Neuron (in vitro differentiated cells): ENCODE results near the gene GDPD3.

Experiments used
- H2AFZ ChIP-seq: one replicate; pipeline ENCODE4 v1.6.1; 2013; ENCODE audit warnings: low read depth, mild to moderate bottlenecking, inconsistent platforms, low read length, moderate library complexity
- H3K27me3 ChIP-seq: one replicate; pipeline ENCODE4 v1.6.1; 2013; ENCODE audit warnings: low read length; ENCODE audit not compliant: insufficient read depth
- H3K36me3 ChIP-seq: one replicate; pipeline ENCODE4 v1.6.1; 2013; ENCODE audit warnings: low read length; ENCODE audit not compliant: insufficient read depth
- H3K4me1 ChIP-seq: one replicate; pipeline ENCODE4 v1.6.1; 2013; ENCODE audit warnings: low read length; ENCODE audit not compliant: insufficient read depth
- H3K4me3 ChIP-seq: 2 replicates; pipeline ENCODE4 v1.5.1; 2013; ENCODE audit warnings: mild to moderate bottlenecking, low read length, moderate library complexity
- H3K9me3 ChIP-seq: one replicate; pipeline ENCODE4 v1.6.1; 2013; ENCODE audit warnings: low read length

The GDPD3 gene

GRCh38 chr16:30070490-30070889 is 42.8 kb downstream of the GDPD3 start:
- peaks cover 13% of the 10 kb centered on the region for H3K4me1 ChIP-seq
- H3K9me3 ChIP-seq = no peaks in the 10 kb centered on the region
- H3K4me3 ChIP-seq = no peak overlapping the region
- no peaks in the 10 kb centered on the region for H3K27me3 ChIP-seq
- peaks cover 45% of the 10 kb centered on the region for H3K36me3 ChIP-seq
- H2AFZ ChIP-seq = no peak overlapping the region

- no peak overlapping the region for H3K4me3 ChIP-seq
- H2AFZ ChIP-seq = no peak overlapping the region
- H3K36me3 ChIP-seq = peaks cover 45% of the 10 kb centered on the region
- H3K27me3 ChIP-seq = no peaks in the 10 kb centered on the region
- H3K9me3 ChIP-seq = no peaks in the 10 kb centered on the region
- peaks cover 11% of the 10 kb centered on the region for H3K4me1 ChIP-seq
Measured at GRCh38 chr16:30069611-30070462, 43.5 kb downstream of the GDPD3 start.

GRCh38 chr16:30068750-30069610 is 44.4 kb downstream of the GDPD3 start:
- Histone ChIP-seq H3K4me1 (peaks cover 18% of the 10 kb centered on the region), H2AFZ (no peak overlapping the region), H3K36me3 (peaks cover 45% of the 10 kb centered on the region), H3K4me3 (no peak overlapping the region), H3K27me3 (no peaks in the 10 kb centered on the region), H3K9me3 (no peaks in the 10 kb centered on the region)

- no peak overlapping the region for H3K4me3 ChIP-seq
- H3K36me3 ChIP-seq = peaks cover 45% of the 10 kb centered on the region
- H2AFZ ChIP-seq = no peak overlapping the region
- H3K4me1 ChIP-seq = peaks cover 24% of the 10 kb centered on the region
- H3K9me3 ChIP-seq = no peaks in the 10 kb centered on the region
- no peaks in the 10 kb centered on the region for H3K27me3 ChIP-seq
Measured at GRCh38 chr16:30068333-30068732, 45.0 kb downstream of the GDPD3 start.

- peaks cover 45% of the 10 kb centered on the region for H3K36me3 ChIP-seq
- no peak overlapping the region for H2AFZ ChIP-seq
- no peaks in the 10 kb centered on the region for H3K27me3 ChIP-seq
- no peaks in the 10 kb centered on the region for H3K9me3 ChIP-seq
- H3K4me1 ChIP-seq = peaks cover 24% of the 10 kb centered on the region
- no peak overlapping the region for H3K4me3 ChIP-seq
Measured at GRCh38 chr16:30067584-30067916, 45.8 kb downstream of the GDPD3 start.

GRCh38 chr16:30066761-30067583 is 46.4 kb downstream of the GDPD3 start:
- no peaks in the 10 kb centered on the region for H3K9me3 ChIP-seq
- H2AFZ ChIP-seq = no peak overlapping the region
- peak overlapping the region; percentile 80 for H3K4me3 ChIP-seq
- peaks cover 24% of the 10 kb centered on the region for H3K4me1 ChIP-seq
- peaks cover 41% of the 10 kb centered on the region for H3K36me3 ChIP-seq
- no peaks in the 10 kb centered on the region for H3K27me3 ChIP-seq

- no peaks in the 10 kb centered on the region for H3K27me3 ChIP-seq
- H3K4me1 ChIP-seq = peaks cover 25% of the 10 kb centered on the region
- H3K36me3 ChIP-seq = peaks cover 36% of the 10 kb centered on the region
- peak overlapping the region; percentile 80 for H3K4me3 ChIP-seq
- H2AFZ ChIP-seq = peak overlapping the region; percentile 6
- no peaks in the 10 kb centered on the region for H3K9me3 ChIP-seq
Measured at GRCh38 chr16:30065943-30066760, 47.2 kb downstream of the GDPD3 start.

GRCh38 chr16:30065102-30065942 is 48.0 kb downstream of the GDPD3 start, which contains the start of gene ALDOA:
ALDOA (plus strand) TSS chr16:30065760; CDS start chr16:30066898, 1,138 bp downstream.
- peaks cover 33% of the 10 kb centered on the region for H3K36me3 ChIP-seq
- no peaks in the 10 kb centered on the region for H3K27me3 ChIP-seq
- H2AFZ ChIP-seq = peak within 1 kb of the TSS; percentile 65
- H3K4me1 ChIP-seq = peaks cover 30% of the 10 kb centered on the region
- peak within 1 kb of the TSS; percentile 80 for H3K4me3 ChIP-seq
- no peaks in the 10 kb centered on the region for H3K9me3 ChIP-seq

GRCh38 chr16:30064729-30065101 is 48.6 kb downstream of the GDPD3 start:
- peak overlapping the region; percentile 65 for H2AFZ ChIP-seq
- H3K4me3 ChIP-seq = peak overlapping the region; percentile 80
- H3K27me3 ChIP-seq = no peaks in the 10 kb centered on the region
- no peaks in the 10 kb centered on the region for H3K9me3 ChIP-seq
- peaks cover 33% of the 10 kb centered on the region for H3K36me3 ChIP-seq
- H3K4me1 ChIP-seq = peaks cover 30% of the 10 kb centered on the region

- Histone ChIP-seq H3K4me3 (peak overlapping the region; percentile 80), H3K4me1 (peaks cover 30% of the 10 kb centered on the region)
Measured at GRCh38 chr16:30063893-30064728, 49.2 kb downstream of the GDPD3 start.

More at GRCh38 chr16:30063893-30064728, 49.2 kb downstream of the GDPD3 start:
- Histone ChIP-seq H3K36me3 (peaks cover 30% of the 10 kb centered on the region), H2AFZ (no peak overlapping the region), H3K9me3 (no peaks in the 10 kb centered on the region), H3K27me3 (no peaks in the 10 kb centered on the region)
